Kidney (tissue), 14 donors: ENCODE data around the gene LUZP1. TPM values are rescaled to one million over a fixed set of nuclear protein-coding genes. Genes with fewer than 3 reads are reported as not detected.

Source experiments
- DNase-seq, 5 donors: peaks; one replicate each; pipeline ENCODE4 v3.0.0-alpha.2; 2013 to 2020
- FAIRE-seq: peaks from 2 replicates; lab custom pipeline; 2012; peaks lifted over from hg19 to GRCh38; lab: Jason Lieb, UNC
- H3K27ac ChIP-seq, 2 donors: one replicate each; pipeline ENCODE4 v1.7.0; 2013; ENCODE audit warnings: low read depth in 2 of 2, low read length in 2 of 2, inconsistent platforms in 1 of 2
- H3K27me3 ChIP-seq: one replicate; pipeline ENCODE4 v1.7.1; 2013; ENCODE audit warnings: low read length, inconsistent platforms; ENCODE audit not compliant: control insufficient read depth, insufficient read depth
- H3K36me3 ChIP-seq, 3 donors: one replicate each; pipeline versions ENCODE4 v1.7.0 to v1.7.1; 2013; ENCODE audit warnings: low read length in 3 of 3, control low read depth in 1 of 3, inconsistent platforms in 1 of 3; ENCODE audit not compliant: insufficient read depth in 3 of 3, control insufficient read depth in 2 of 3
- H3K4me1 ChIP-seq, 3 donors: one replicate each; pipeline versions ENCODE4 v1.7.0 to v1.7.1; 2013; ENCODE audit warnings: low read length in 3 of 3, inconsistent platforms in 1 of 3, low read depth in 1 of 3; ENCODE audit not compliant: control insufficient read depth in 2 of 3, insufficient read depth in 2 of 3
- H3K4me3 ChIP-seq, 3 donors: one replicate each; pipeline versions ENCODE4 v1.7.0 to v1.8.1; 2013; ENCODE audit warnings: low read length in 3 of 3, control low read depth in 1 of 3, inconsistent platforms in 1 of 3
- H3K9ac ChIP-seq, 3 donors: one replicate each; pipeline versions ENCODE4 v1.7.0 to v1.7.1; 2013; ENCODE audit warnings: low read length in 3 of 3, control low read depth in 1 of 3, inconsistent platforms in 1 of 3
- H3K9me3 ChIP-seq, 3 donors: one replicate each; pipeline versions ENCODE4 v1.7.0 to v1.7.1; 2013; ENCODE audit warnings: low read length in 3 of 3, control low read depth in 1 of 3, inconsistent platforms in 1 of 3; ENCODE audit not compliant: control insufficient read depth in 2 of 3, insufficient read depth in 1 of 3
- CTCF ChIP-seq: IDR thresholded peaks from 3 replicates; pipeline ENCODE4 v1.5.1; 2012; ENCODE audit warnings: mild to moderate bottlenecking, moderate library complexity, borderline replicate concordance; ENCODE audit not compliant: insufficient read depth; ENCODE audit errors: extremely low read depth
- intact Hi-C: fragments of 100-400 bp; cut with DNase I; formaldehyde crosslinking; loops from one replicate; pipeline ENCODE4 v1.11.1; 2022
- polyA plus RNA-seq: library from polyadenylated mRNA; stranded (reverse); fragments of 350-450 nt; fragmentation: Illumina TruSeq; extraction: RNeasy Lipid Tissue Mini Kit (QIAGEN cat#74804); gene quantifications from one replicate; pipeline ENCODE4 v1.2.3, GENCODE V29; 2014; ENCODE audit warnings: low read depth, low replicate concordance; ENCODE audit not compliant: insufficient read depth
- total RNA-seq: library from RNA; stranded (reverse); fragmentation: NEBNext Ultra II Directional; extraction: Animal tissue kit (Norgen Biotek cat#: 25700); gene quantifications from one replicate; pipeline ENCODE4 v1.2.1, GENCODE V29; 2021
- donor health status: control.
- donor health status: control.
- donor health status: control.
- donor health status: control.
- donor health status: control.
- donor health status: DM: yes; HTN: yes; CAD: no.
- donor health status: Normal renal cell carcinoma (clear cell type).

Gene LUZP1
- total and polyA plus RNA-seq, 2 donors from 2014 or later: 6.7 to 39.0 TPM

GRCh38 chr1:23069149-23069548 lies 99.5 kb downstream of the LUZP1 start:
- no peak overlapping the region for H3K27ac ChIP-seq
- intact Hi-C loops: no loop called here
- no peaks in the 10 kb centered on the region for H3K9me3 ChIP-seq
- peaks cover 10 to 53% (median 19%) of the 10 kb centered on the region in 3 donors for H3K36me3 ChIP-seq
- H3K4me3 ChIP-seq: no peak overlapping the region
- TF ChIP-seq CTCF: no peak
- no peaks in the 10 kb centered on the region for H3K27me3 ChIP-seq
- no peak for FAIRE-seq
- H3K9ac ChIP-seq: no peak overlapping the region
- no peak for DNase-seq
- H3K4me1 ChIP-seq: no peaks in the 10 kb centered on the region

- Histone ChIP-seq H3K4me3 (no peak overlapping the region), H3K9me3 (no peaks in the 10 kb centered on the region), H3K27me3 (no peaks in the 10 kb centered on the region), H3K9ac (no peak overlapping the region), H3K4me1 (no peaks in the 10 kb centered on the region), H3K36me3 (peaks cover 10 to 53% (median 15%) of the 10 kb centered on the region in 3 donors), H3K27ac (no peak overlapping the region)
- no peak for TF ChIP-seq CTCF
- DNase-seq: no peak
- no peak for FAIRE-seq
- intact Hi-C loops: no loop called here
Observed at GRCh38 chr1:23066075-23066474, 102.6 kb downstream of the LUZP1 start.

GRCh38 chr1:23065385-23065784 lies 103.3 kb downstream of the LUZP1 start:
- no peak overlapping the region for H3K9ac ChIP-seq
- no peak for TF ChIP-seq CTCF
- no peaks in the 10 kb centered on the region for H3K4me1 ChIP-seq
- H3K27me3 ChIP-seq: no peaks in the 10 kb centered on the region
- intact Hi-C loops: no loop called here
- no peak overlapping the region for H3K27ac ChIP-seq
- H3K36me3 ChIP-seq: peaks cover 10 to 50% (median 15%) of the 10 kb centered on the region in 3 donors
- no peak for DNase-seq
- H3K9me3 ChIP-seq: no peaks in the 10 kb centered on the region
- no peak overlapping the region for H3K4me3 ChIP-seq
- FAIRE-seq: no peak

DNA sequence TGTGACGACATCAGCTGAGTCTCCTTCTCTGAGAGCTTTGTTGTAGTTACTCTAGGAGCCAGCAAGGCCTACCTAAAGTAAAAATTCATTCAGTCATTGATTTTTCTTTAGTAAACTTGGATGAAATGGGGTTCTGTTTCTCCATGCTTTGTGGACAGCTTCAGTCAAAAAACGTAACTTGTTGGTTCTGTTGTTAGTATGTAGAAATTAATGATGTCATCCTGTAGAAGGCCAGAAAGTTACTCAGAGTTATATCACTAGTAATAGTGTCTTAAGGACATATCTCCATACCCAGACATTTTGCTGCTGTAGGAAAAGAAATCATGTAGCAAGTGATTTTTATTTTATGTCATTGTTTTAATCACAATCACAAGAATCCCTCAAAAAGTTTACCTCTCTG lies 106.4 kb downstream of the LUZP1 start:
- Histone ChIP-seq H3K9ac (no peak overlapping the region), H3K9me3 (no peaks in the 10 kb centered on the region), H3K27ac (no peak overlapping the region), H3K4me3 (no peak overlapping the region), H3K36me3 (peaks cover 16 to 44% (median 19%) of the 10 kb centered on the region in 3 donors), H3K4me1 (no peaks in the 10 kb centered on the region), H3K27me3 (no peaks in the 10 kb centered on the region)
- DNase-seq (no peak), FAIRE-seq (no peak)
- no peak for TF ChIP-seq CTCF
- intact Hi-C loops: no loop called here
